Activated CD4-positive, alpha-beta T cell treated with anti-CD3 and anti-CD28 coated beads, Interleukin-2, amount 50 U/mL, for 4 hours (primary cell): Measurements from ENCODE around the gene OXTR.

ENCODE experiments used
- DNase-seq, 2 experiments: peaks; one replicate each; pipeline ENCODE4 v3.0.0-alpha.2; 2020

Gene OXTR

DNA sequence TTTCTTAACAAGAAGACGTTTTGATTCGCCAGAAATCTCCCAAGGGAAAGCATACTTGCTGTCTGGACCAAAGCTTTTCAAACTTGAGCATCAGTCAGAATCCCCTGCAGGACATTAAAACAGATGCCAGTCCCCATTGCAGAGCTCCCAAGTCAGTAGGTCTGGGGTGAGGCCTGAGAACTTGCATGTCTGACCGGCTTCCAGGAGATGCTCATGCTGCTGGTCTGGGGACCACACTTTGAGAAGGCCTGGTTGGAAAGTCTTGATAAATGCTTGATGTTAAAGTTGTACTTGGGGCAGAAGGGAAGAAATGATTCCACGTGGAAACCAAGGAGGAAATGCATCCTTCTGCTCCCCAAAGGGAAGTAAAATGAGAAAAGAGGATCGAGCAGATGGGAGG, 60.1 kb downstream of the OXTR start:
- DNase-seq, result no peak

GRCh38 chr3:8705575-8705974, 63.8 kb downstream of the OXTR start:
- DNase-seq, result no peak

DNA sequence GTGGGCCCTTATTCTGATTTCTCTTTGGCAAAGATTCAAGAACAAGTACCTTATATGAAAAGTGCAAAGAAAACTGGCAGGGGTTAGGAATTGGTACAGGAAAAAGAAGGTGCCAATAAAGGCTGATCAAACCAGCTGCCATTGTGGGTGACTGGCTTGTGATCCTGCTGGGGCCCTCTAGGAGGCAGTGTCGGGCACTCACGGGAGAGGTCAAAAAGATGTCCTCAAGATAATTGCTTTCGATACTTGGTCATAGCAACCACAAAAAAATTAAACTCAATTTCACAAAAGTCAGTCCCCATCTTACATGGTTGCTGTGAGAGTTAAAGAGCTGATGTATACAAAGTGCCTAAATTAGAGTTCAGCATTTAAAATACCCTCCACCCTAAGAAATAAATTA, 66.9 kb downstream of the OXTR start:
- no peak for DNase-seq
